HepG2 (cell line): Measurements from ENCODE around the gene HOXB4.

ENCODE experiments used
- CREB1 ChIP-seq, 2 experiments: fragments of 450-650 bp in 1 of 2; IDR thresholded peaks; 2 replicates each; pipeline ENCODE4 v1.6.1; 2016 to 2017; ENCODE audit warnings: control low read depth in 1 of 2, mild to moderate bottlenecking in 1 of 2, missing compliant biosample characterization in 1 of 2, missing genetic modification characterization in 1 of 2
- ESRRA ChIP-seq: sonication (generic); formaldehyde crosslinking; IDR thresholded peaks from 2 replicates; pipeline ENCODE4 v1.5.1; 2020; ENCODE audit warnings: mild to moderate bottlenecking, low read depth, missing genetic modification reagents
- HMG20A ChIP-seq: IDR thresholded peaks from 2 replicates; pipeline ENCODE4 v1.6.1; 2016; ENCODE audit warnings: borderline replicate concordance
- IRF2 ChIP-seq: IDR thresholded peaks from 2 replicates; pipeline ENCODE4 v1.6.1; 2018; ENCODE audit warnings: missing genetic modification reagents, missing compliant biosample characterization
- RNF2 ChIP-seq: fragments of 450-650 bp; conservative IDR thresholded peaks from 2 replicates; pipeline ENCODE4 v1.6.1; 2016; ENCODE audit warnings: low read depth
- ZC3H13 ChIP-seq: sonication (generic); formaldehyde crosslinking; IDR thresholded peaks from 2 replicates; pipeline ENCODE4 v1.8.1; 2023; ENCODE audit warnings: mild to moderate bottlenecking, missing genetic modification reagents, moderate library complexity
- TF ChIP-seq, protein P1 (sequence below): sonication (generic); formaldehyde crosslinking; IDR thresholded peaks from 2 replicates; pipeline ENCODE4 v1.5.0; 2020; ENCODE audit warnings: mild to moderate bottlenecking, missing genetic modification reagents, moderate library complexity

- TF ChIP-seq, protein P1, sequence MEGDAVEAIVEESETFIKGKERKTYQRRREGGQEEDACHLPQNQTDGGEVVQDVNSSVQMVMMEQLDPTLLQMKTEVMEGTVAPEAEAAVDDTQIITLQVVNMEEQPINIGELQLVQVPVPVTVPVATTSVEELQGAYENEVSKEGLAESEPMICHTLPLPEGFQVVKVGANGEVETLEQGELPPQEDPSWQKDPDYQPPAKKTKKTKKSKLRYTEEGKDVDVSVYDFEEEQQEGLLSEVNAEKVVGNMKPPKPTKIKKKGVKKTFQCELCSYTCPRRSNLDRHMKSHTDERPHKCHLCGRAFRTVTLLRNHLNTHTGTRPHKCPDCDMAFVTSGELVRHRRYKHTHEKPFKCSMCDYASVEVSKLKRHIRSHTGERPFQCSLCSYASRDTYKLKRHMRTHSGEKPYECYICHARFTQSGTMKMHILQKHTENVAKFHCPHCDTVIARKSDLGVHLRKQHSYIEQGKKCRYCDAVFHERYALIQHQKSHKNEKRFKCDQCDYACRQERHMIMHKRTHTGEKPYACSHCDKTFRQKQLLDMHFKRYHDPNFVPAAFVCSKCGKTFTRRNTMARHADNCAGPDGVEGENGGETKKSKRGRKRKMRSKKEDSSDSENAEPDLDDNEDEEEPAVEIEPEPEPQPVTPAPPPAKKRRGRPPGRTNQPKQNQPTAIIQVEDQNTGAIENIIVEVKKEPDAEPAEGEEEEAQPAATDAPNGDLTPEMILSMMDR (CRISPR knock-in tag), result no peak
- TF ChIP-seq HMG20A (no peak), CREB1 (IDR thresholded peaks at IDR 0.05) (no peak), CREB1 (CRISPR knock-in tag; IDR thresholded peaks at IDR 0.05) (no peak), IRF2 (CRISPR knock-in tag) (no peak), RNF2 (no peak), ESRRA (CRISPR knock-in tag) (no peak), ZC3H13 (no peak)
Measured at GRCh38 chr17:48612456-48612853, 34.3 kb upstream of the HOXB4 start.
